ENCODE results near the gene CEP162.
A peak's percentile ranks its signal among the peaks of the same experiment; 100 is the strongest.

DNA sequence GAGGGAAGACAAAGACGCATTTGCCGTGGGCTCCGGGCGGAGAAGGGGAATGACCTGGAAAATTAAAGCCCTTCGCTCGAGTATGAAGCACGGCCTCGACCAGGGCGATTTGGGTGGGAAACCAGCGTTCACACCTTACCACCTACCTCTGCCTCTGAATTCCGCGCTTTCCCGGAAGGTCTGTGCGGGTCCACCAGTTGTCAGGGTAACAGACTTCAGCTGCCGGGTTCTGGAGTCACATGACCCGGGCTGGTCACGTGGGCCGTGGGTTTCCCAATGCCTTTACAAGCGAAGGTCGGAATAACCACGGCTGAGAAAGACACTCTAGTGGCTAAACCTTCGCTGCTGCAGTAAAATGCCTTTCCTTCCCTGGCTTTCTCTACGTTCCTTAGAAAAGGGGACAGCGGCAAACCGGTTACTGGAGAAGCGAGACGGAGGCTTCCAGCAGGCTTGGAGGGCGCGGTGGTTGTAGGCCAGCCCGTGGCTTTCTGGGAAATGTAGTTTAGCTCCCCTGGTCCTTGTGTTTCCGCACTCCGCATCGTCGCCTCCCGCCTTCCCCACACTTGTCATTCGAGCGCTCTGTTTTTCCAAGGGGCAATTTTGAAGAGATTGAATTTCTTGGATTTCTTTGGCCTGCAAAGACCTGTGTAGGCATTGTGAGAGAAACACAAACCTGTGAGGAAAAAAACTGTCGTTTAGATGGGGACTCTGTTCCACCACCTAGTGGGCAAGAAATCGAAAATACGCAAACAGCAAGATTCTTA is at the start of gene CEP162:
- TF ChIP-seq, protein P1, sequence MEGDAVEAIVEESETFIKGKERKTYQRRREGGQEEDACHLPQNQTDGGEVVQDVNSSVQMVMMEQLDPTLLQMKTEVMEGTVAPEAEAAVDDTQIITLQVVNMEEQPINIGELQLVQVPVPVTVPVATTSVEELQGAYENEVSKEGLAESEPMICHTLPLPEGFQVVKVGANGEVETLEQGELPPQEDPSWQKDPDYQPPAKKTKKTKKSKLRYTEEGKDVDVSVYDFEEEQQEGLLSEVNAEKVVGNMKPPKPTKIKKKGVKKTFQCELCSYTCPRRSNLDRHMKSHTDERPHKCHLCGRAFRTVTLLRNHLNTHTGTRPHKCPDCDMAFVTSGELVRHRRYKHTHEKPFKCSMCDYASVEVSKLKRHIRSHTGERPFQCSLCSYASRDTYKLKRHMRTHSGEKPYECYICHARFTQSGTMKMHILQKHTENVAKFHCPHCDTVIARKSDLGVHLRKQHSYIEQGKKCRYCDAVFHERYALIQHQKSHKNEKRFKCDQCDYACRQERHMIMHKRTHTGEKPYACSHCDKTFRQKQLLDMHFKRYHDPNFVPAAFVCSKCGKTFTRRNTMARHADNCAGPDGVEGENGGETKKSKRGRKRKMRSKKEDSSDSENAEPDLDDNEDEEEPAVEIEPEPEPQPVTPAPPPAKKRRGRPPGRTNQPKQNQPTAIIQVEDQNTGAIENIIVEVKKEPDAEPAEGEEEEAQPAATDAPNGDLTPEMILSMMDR (IDR thresholded peaks at IDR 0.05) = peak; percentile 56 to 65 (median 57)
- TF ChIP-seq POLR2A (IDR thresholded peaks at IDR 0.05) = no peak

Data from right lobe of liver (tissue), 4 donors.